ENCODE results near the gene SLC12A1.
A peak's percentile ranks its signal among the peaks of the same experiment; 100 is the strongest.
"Not testable (repeated sequence)": the region's sequence is repeated elsewhere in the genome, so short reads cannot be mapped to it uniquely, and the experiment has no call there.

The SLC12A1 gene

GRCh38 chr15:48315041-48315440 is 108.9 kb downstream of the SLC12A1 start:
- no peak for DNase-seq

DNA sequence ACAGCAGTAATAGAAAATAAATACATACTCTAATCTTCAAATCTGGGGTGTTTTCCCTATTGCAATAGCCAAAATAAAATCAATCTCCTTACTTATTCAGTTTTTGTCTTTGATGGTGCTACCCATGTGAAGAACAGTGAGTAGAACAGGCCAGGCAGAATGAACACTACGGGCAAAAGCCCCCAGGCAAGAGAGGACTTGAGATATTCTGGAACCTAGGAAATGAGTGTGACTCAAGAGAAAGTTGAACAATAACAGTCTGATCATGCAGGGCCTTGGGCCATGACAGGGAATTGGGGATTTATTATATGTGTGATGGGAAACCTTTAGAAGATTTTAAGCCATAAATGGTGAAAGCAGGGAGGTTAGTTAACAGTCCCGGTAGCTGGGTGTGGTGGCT is 111.1 kb downstream of the SLC12A1 start:
- no peak for DNase-seq

DNA sequence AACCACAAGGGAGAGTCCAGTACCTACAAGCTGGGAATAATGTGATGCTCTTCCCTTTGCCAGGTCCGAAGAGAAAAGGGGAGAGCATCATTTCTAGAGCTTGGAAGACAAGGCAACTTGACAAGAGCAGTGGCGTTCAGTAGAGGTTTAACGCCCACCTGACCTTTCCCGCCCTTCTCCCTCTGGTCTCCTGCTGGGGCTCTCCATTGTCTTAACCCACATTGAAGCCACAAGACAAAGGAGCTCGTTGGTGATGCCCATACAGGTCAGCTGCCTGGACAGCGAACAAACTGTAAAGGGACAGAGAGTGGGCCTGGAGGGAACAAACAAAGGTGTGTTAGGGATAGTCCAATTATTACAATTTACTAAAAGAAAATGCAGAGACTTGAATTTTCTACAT is 112.0 kb downstream of the SLC12A1 start:
- DNase-seq = no peak

DNA sequence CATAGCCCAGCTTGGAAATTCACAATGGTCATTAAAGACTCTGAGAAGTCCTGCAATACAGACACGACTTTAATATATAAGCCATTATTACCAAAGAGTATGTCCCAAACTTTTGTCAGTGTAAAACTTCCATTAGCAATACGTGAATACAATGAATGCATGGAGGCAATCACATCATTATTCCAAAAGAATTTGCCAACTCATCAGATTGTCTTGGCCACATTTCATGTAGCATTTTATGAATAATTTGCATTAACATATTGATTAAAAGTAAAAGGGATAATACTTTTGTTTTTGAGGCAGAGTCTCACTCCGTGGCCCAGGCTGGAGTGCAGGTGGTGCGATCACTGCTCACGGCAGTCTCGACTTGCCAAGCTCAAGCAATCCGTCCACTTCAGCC is 117.2 kb downstream of the SLC12A1 start:
- DNase-seq = no peak

GRCh38 chr15:48324949-48325348 is 118.8 kb downstream of the SLC12A1 start:
- DNase-seq = no peak

DNA sequence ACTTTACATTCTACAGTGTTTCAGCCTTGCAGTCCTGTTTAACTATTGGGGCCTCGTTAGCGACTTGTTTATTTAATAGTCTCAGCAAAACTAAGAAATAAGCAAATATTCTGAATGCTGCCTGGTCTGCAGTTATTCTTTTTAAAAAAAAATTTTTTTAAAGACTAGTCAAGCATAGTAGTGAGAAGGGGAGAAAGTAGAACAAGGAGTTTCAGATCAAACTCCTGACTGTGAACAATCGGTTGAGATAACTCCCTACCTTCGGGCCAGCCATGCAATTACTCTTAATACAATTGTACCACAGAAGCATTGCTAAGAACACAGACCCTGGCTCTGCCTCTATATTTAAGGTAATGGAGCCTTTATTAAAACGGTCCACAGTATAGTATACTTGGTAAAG is 119.3 kb downstream of the SLC12A1 start:
- no peak for DNase-seq

- DNase-seq = not testable (repeated sequence)
Measured at GRCh38 chr15:48326180-48326579, 120.1 kb downstream of the SLC12A1 start.

DNA sequence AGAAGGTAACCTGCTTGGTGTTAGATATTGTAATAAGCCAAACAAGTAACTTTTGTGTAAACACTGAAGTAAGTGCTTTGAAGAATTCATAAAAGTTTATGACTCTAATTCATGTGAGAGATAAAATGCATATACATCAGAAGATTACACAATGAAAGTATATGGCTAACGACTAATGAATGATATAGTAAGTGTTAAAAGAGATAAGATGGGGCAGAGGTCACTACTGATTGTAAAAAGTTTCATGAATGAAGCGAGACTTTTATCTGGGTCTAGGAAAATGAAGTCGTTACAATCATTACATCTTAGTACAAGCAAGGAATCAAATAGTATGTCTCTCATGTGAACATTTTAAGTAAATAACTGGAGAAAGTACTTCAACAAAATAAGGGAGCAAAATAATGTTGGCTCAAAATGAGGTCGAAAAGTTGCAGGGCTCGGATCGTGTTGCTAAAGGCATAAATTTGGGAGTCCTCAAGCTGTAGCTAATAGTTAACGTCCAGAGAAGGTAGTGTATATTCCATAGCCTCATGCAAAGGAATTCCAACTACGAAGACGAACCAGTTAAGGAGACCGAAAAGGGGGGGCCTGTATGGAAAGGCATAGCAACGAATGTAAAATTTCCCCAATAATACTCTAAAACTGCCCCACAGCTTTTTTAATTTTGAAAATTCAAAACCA is 124.1 kb downstream of the SLC12A1 start:
- no peak for DNase-seq

DNA sequence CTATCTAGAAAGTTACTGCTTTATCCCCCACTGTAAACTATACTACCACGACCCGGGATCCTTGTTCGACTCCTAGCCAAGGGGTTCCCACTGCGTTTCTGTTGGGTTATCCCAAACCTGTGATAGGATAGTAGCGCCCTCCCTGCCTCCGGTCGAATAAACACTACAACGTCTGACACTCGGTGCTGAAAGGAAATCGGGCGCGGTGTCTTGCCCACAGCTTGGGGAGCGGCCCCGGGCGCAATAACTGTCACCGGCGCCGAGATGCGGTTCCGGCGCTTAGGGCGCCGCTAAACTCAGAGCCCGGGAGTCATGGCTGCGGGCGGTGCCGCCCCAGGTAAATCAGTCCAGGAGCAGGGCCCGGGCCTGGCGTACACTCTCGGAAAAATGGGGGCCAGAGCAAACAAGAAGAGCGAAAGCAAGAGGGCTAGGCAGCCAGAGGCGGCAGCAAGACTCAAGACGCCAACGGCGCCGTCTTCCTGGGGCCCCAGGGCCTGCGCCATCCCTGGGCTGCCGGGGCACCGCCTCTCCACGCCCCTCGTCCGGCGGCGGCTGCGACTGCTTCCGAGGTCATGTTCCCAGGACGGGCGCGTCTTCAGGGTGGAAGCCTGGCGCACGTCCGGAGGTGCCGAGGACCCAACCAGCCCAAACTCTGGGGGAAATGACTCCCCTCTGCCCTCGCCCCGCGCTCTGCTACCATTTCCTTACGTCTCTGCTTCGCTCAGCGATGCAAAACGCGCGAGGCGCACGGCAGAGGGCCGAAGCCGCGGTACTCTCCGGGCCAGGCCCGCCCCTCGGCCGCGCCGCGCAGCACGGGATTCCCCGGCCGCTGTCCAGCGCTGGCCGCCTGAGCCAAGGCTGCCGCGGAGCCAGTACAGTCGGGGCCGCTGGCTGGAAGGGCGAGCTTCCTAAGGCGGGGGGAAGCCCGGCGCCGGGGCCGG is 125.0 kb downstream of the SLC12A1 start, which contains the start of gene DUT:
TSS of gene DUT (plus strand) at position 575 of the 941 bp plus-strand sequence. CDS start at position 662, 87 bp downstream.
- peak; percentile 88 for DNase-seq

DNA sequence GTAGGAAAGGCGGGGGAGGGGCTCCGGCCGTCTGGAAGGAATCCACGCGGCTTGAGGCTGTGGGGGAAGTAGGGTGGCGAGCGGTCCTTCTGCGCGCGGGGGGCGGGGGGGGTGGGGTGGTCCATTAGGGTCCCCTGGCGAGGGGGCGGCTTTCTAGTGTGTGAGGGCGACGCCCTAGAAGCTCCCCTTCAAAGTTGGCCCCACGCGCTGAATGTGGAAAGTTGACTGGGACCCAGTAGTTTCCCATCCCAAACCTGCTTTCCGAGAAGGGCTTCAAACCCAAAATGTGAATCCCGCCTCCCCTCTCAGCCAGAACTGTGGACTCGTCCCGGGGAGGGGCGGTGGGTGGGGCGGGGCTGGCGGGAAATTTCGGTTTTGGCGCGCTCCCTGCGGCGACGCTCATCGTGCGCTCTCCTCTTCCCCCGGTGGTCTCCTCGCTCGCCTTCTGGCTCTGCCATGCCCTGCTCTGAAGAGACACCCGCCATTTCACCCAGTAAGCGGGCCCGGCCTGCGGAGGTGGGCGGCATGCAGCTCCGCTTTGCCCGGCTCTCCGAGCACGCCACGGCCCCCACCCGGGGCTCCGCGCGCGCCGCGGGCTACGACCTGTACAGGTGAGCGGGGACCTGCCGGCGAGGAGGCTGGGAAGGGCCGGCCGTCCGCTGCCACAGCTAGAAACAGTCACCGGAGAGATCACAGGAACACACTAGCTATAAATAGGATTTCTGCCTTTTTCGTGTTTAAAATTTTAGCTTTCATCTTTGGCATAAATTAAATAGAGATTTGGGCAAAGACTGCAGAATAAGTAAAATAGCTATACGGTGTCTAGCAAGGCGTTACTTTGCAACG is 125.9 kb downstream of the SLC12A1 start:
- peak; percentile 87 for DNase-seq

- no peak for DNase-seq
Measured at GRCh38 chr15:48332642-48333034, 126.5 kb downstream of the SLC12A1 start.

DNA sequence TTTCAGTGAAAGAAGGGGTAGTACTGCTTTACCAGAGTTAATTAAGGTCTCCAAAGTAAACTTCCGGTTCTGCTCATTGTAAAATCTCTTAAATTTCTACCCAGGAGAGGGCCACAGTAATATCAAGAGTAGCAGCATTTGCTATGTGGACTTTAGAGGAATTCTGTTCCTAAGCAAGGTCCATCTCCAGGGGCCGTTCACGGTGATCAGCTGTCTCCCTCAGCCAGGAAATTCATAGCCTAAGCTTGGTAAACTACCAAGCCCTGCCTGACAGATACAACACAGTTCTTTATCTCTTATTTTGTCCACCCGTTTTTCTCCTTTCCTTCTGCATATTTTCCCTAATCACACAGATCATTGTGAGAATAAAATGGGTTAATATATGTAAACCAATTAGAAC is 127.4 kb downstream of the SLC12A1 start:
- DNase-seq = no peak

- no peak for DNase-seq
Measured at GRCh38 chr15:48334260-48334659, 128.2 kb downstream of the SLC12A1 start.

- no peak for DNase-seq
Measured at GRCh38 chr15:48336940-48337339, 130.8 kb downstream of the SLC12A1 start.

DNA sequence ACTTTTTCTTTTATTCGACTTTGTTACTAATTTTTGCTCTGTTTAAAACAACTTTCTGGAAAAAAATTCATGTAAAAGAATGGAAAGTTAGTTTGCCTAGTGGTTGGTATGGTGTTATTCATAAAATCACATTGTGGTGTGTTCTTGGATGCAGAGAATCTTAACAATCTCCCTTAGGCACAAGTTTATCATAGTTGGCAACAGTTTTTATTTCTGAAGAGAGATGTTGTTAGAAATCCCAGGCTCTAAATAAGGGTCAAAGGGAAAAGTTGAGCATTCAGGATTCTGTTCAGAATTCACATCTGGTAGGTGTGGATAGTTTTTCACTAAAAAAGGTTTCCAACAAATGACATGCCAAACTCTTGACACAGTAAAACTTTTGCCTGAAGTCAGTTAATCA is 131.5 kb downstream of the SLC12A1 start:
- no peak for DNase-seq

DNA sequence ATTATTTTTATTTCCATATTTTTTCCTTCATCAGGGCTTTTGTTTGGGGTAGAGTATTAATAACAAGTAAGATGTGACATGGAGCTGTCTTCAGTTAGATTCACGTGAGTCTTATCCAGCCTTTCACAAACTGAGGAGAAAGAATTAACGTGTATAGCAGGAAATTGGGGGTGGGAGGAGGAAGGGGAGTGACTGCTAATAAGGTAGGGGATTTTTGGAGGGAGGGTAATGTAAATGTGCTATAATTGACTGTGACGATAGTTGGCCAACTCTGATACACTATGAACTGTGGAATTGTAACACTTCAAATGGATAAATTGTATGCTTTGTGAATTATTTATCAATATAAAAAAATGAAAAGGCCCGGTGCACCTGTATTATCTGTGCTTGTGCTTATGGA is 134.0 kb downstream of the SLC12A1 start:
- no peak for DNase-seq

DNA sequence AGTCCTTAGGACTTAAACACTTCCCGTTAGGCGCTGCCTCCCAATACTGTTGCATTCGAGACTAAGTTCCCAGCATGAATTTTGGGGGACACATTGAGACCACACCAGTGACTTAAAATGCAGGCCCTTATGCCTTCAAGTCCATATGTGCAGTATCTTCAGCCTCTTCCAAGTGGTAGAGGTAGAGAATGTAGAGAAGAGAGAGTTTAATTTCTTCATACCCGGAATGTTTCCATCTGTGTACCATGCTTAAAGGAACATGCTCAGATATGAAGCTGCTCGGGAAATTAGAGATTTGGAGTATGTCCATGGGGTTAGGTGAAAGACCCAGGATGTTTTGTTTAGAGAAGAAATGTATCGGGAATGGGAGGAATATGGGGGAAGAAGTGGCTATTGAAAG is 137.8 kb downstream of the SLC12A1 start:
- DNase-seq = no peak

GRCh38 chr15:48345516-48345915 is 139.4 kb downstream of the SLC12A1 start:
- no peak for DNase-seq

DNA sequence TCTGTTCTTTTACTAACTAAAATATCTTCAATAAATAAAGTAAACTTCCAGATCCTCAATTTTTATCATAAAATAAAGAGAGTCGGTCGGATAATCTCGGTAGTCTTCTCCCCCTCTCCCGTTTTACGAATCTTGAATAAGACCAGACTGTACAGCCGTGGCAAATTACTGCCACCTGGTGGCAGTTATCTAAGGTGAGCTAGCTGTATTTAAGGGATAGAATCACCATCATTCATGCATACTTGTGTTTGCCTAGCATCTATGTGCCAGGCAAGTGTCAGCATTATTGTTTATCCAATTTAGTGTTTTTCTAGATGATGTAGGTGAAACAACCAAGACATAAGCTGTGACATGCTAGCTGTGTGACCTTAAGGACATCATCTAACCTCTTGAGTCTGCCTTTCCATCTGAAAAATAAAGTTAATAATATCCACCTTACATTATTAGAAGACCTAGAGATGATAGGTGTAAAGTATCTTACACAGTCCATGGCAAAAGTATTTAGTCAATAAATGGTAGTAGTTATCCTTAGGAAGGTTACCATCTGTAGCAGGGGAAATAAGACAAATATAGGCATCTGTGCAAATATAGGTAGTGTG is 146.5 kb downstream of the SLC12A1 start:
- DNase-seq = no peak

Data from activated CD8-positive, alpha-beta memory T cell treated with anti-CD3 and anti-CD28 coated beads, Interleukin-2, amount 50 U/mL, for 48 hours (primary cell).